ENCODE data around the gene GNL1.
A peak's percentile ranks its signal among the peaks of the same experiment; 100 is the strongest.

Gene GNL1

DNA sequence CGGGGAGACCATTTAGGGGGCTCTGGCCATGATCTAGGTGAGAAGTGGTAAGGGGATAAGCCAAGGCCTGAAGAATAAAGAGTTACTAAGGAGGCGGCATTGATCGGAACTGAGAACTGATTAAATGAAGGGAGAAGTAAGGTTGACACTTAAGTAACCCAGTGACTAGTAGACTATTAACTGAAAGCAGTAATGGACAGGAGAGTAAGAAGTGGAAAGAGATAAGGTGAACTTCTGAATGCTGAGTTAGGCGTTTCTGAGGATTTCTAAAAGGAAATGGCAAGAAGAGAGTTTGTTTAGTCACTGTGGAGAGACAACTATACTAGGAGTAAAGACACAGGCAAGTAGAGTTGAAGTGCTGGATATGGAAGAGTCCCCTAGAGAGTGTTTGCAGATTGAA is 16.8 kb upstream of the GNL1 start:
- TF ChIP-seq GATA2 (IDR thresholded peaks at IDR 0.05; ENCODE audit: low read depth, low read length) (no peak), GATA3 (IDR thresholded peaks at IDR 0.05; ENCODE audit: low read depth, low read length) (no peak)

- no peak; the same call in 1 of the 2 replicates for TF ChIP-seq GATA2 (IDR thresholded peaks at IDR 0.05; ENCODE audit: low read depth, low read length)
- TF ChIP-seq GATA3 (IDR thresholded peaks at IDR 0.05; ENCODE audit: low read depth, low read length): no peak
Observed at GRCh38 chr6:30572148-30572547, 15.9 kb upstream of the GNL1 start.

DNA sequence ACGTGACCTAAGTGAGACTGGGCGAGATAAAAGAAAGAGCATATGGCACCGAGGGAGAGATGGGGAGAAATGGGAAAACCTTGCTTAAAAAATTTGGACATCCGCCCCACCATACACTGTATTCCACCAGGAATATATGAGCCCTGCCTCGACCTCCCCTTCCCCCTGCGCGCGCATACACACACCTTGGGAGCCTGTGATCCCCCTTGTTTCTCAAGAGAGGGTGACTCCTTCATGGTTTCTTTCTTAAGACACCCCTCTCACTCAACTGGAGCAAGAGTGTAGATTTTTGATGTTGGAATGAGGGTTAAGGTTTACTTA is 15.4 kb upstream of the GNL1 start:
- no peak for TF ChIP-seq GATA2 (IDR thresholded peaks at IDR 0.05; ENCODE audit: low read depth, low read length)
- no peak for TF ChIP-seq GATA3 (IDR thresholded peaks at IDR 0.05; ENCODE audit: low read depth, low read length)

DNA sequence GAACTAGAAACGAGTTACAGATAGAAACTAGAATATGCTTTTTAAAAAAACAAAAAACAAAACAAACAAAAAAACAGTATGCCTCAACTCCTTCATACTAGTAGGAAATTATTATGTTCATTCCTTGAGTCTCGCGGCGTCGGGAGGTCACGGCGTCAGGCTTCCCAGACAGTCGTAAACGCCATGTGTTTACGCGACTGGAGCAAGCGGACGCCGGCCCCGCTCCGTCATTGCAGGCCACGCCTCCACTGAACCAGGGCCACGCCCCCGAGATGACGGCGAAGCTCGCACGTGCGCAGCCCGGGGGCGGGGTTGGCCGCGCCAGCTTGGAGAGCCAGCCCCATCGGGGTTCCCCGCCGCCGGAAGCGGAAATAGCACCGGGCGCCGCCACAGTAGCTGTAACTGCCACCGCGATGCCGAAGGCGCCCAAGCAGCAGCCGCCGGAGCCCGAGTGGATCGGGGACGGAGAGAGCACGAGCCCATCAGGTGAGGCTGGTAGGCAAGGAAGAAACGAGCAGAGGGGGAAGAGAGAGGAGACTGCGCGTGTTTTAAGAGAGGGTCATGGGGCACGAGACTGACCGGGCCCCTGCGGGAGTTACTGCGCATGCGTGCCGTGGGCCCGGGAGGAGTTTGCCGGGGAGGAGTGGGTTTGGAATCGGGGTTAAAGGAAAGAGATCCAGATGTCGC is 14.9 kb upstream of the GNL1 start, which contains the start of gene ABCF1:
TSS of gene ABCF1 (plus strand) at position 368 of the 687 bp plus-strand sequence. CDS start at position 414, 46 bp downstream.
- TF ChIP-seq GATA3 (IDR thresholded peaks at IDR 0.05; ENCODE audit: low read depth, low read length) (no peak), GATA2 (IDR thresholded peaks at IDR 0.05; ENCODE audit: low read depth, low read length) (peak; percentile 25; the same call in 1 of the 2 replicates)

GRCh38 chr6:30570740-30571074 is 14.4 kb upstream of the GNL1 start:
- TF ChIP-seq GATA2 (IDR thresholded peaks at IDR 0.05; ENCODE audit: low read depth, low read length): no peak
- TF ChIP-seq GATA3 (IDR thresholded peaks at IDR 0.05; ENCODE audit: low read depth, low read length): no peak

GRCh38 chr6:30570263-30570662 is 14.0 kb upstream of the GNL1 start:
- no peak for TF ChIP-seq GATA2 (IDR thresholded peaks at IDR 0.05; ENCODE audit: low read depth, low read length)
- TF ChIP-seq GATA3 (IDR thresholded peaks at IDR 0.05; ENCODE audit: low read depth, low read length): no peak

DNA sequence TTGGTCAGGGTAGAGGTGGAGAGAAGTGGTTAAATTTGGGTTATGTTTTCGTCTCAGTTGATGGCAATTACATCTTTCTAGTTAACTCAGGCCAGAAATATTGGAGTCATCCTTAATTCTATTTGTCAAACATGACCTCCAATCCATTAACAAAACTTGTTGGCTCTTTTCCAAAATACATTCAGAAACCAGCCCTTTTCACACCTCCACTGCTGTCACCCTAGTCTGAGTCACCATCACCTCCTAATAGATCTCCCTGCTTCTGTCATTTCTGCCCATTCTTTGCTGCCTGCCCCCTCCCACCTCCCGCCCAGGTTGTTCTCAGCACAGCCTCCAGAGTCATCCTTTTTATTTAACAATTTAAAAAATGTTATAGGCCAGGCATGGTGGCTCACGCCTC is 12.0 kb upstream of the GNL1 start:
- TF ChIP-seq GATA2 (IDR thresholded peaks at IDR 0.05; ENCODE audit: low read depth, low read length) (no peak), GATA3 (IDR thresholded peaks at IDR 0.05; ENCODE audit: low read depth, low read length) (no peak)

DNA sequence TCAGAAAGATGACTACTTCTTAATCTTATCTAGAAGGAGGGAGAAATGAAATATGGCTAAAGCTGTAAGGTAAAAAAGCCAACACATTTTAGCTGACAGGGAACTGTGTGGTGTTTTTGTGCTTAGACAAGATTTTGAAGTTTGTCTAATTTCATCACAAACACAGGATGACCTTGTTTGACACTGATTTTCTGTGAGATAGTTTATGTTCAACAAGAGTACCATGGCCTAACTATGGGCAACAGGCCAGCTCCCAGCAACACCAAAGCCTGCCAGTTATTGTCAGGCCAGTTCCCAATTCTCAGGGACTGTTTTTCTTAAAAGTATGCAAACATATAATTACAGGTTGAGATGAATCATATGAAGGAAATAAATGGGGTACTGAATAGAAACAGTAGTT is 9.5 kb upstream of the GNL1 start:
- TF ChIP-seq GATA3 (IDR thresholded peaks at IDR 0.05; ENCODE audit: low read depth, low read length) (no peak), GATA2 (IDR thresholded peaks at IDR 0.05; ENCODE audit: low read depth, low read length) (no peak)

- no peak for TF ChIP-seq GATA2 (IDR thresholded peaks at IDR 0.05; ENCODE audit: low read depth, low read length)
- no peak for TF ChIP-seq GATA3 (IDR thresholded peaks at IDR 0.05; ENCODE audit: low read depth, low read length)
Observed at GRCh38 chr6:30564114-30564513, 7.8 kb upstream of the GNL1 start.

DNA sequence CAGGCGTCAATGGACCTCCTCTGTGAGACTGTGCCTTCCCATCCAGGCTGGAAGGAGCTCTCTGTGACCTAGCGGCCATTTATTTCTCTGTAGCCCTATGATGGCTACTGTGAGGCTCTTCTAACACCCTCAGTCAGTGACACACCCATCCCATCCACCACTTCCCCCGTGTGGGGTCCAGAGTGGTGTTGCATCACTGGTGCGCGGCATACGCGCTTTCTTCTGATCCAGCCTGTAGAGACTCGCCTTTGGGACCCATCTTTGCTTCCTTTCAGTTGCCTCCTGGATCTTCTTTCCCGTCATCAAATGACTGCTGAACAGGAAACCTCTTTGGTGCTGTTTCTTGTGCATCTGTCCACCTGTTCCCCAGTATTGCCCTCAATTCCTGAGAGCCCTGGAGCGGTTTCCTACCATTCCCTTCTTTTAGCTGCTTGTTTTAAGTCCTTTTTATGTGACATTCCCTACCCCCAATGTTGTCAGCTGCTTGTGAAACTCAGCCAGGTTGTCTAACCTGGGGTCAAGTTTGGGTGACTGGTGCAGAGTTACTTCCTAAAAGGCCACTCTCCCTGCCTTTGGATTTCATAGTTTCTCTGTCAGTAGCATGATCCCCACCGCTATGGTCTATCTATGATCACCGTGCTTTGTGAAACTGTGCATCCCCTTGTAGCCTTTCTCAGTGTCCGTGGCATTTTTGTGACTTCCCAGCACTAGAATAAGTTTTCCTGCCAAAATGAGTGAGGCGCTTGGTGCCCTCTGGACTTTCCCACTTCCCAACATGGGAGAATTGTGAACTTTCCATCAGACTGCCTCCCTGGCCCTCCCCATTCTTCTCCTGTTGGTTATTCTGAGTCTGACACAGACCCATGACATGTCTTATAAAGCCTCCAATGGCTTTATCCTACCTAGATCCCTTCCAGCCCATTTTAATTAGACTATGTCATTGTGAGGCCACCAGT is 6.5 kb upstream of the GNL1 start:
- TF ChIP-seq GATA3 (IDR thresholded peaks at IDR 0.05; ENCODE audit: low read depth, low read length) (no peak), GATA2 (IDR thresholded peaks at IDR 0.05; ENCODE audit: low read depth, low read length) (no peak)

GRCh38 chr6:30560930-30561329 is 4.6 kb upstream of the GNL1 start:
- TF ChIP-seq GATA3 (IDR thresholded peaks at IDR 0.05; ENCODE audit: low read depth, low read length) (no peak), GATA2 (IDR thresholded peaks at IDR 0.05; ENCODE audit: low read depth, low read length) (no peak)

DNA sequence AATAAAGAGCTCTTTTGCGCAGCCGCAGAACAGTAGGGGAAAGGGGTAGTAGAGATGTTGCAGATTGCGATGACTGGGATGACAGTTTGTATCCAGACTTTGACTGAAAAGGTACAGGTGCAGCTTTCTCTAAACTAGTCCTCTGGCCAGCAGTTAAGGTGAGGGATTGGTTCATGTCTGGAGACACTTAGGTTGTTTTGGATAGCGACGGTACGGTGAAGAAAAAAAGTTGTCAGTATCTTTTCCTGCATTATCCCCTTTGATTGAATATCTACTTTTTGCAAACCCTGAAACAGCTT is 1.3 kb upstream of the GNL1 start:
- no peak for TF ChIP-seq GATA3 (IDR thresholded peaks at IDR 0.05; ENCODE audit: low read depth, low read length)
- TF ChIP-seq GATA2 (IDR thresholded peaks at IDR 0.05; ENCODE audit: low read depth, low read length): peak; percentile 81

- TF ChIP-seq GATA2 (IDR thresholded peaks at IDR 0.05; ENCODE audit: low read depth, low read length) (no peak), GATA3 (IDR thresholded peaks at IDR 0.05; ENCODE audit: low read depth, low read length) (no peak)
Observed at GRCh38 chr6:30556906-30557682, 805 bp upstream of the GNL1 start, which contains the start of gene PRR3. Gene PRR3 (plus strand): TSS chr6:30557295. CDS start chr6:30557345, 50 bp downstream.

GRCh38 chr6:30555816-30556065 is 548 bp downstream of the GNL1 start:
- TF ChIP-seq GATA2 (IDR thresholded peaks at IDR 0.05; ENCODE audit: low read depth, low read length) (no peak), GATA3 (IDR thresholded peaks at IDR 0.05; ENCODE audit: low read depth, low read length) (no peak)
